Activated T-cell treated with anti-CD3 and anti-CD28 coated beads, Interleukin-2, amount 50 U/mL, for 48 hours (primary cell): ENCODE data around the gene GRB2.
A peak's percentile ranks its signal among the peaks of the same experiment; 100 is the strongest.
"Not testable (repeated sequence)": the region's sequence is repeated elsewhere in the genome, so short reads cannot be mapped to it uniquely, and the experiment has no call there.

Experiments used
- DNase-seq, 2 experiments: peaks; one replicate each; pipeline ENCODE4 v3.0.0-alpha.2; 2020

The GRB2 gene

GRCh38 chr17:75349589-75349988 is 55.9 kb downstream of the GRB2 start:
- DNase-seq = no peak

DNA sequence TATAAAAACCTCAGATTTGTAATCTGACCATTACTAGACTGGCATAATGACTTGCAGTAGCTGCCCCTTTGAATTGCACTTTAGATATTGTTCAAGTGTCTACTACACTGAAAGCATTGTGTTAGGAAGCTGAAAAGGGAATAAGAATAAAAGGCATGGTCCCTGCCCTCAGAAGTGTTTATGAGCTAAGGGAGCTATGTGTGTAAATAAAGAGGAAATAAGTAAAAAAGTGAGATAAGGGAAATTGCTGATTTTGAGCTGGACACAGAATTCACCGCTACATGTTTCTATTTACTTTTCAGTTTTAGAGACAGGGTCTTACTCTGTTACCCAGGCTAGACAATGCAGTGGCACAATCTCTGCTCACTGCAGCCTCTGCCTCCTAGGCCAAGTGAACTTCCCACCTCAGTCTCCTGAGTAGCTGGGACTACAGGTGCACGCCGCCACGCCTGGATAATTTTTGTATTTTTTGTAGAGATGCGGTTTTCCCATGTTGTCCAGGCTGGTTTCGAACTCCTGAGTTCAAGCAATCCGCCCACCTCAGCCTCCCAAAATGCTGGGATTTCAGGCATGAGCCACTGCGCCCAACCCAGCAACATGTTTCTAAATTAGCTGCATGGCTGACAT is 57.0 kb downstream of the GRB2 start:
- DNase-seq = no peak

DNA sequence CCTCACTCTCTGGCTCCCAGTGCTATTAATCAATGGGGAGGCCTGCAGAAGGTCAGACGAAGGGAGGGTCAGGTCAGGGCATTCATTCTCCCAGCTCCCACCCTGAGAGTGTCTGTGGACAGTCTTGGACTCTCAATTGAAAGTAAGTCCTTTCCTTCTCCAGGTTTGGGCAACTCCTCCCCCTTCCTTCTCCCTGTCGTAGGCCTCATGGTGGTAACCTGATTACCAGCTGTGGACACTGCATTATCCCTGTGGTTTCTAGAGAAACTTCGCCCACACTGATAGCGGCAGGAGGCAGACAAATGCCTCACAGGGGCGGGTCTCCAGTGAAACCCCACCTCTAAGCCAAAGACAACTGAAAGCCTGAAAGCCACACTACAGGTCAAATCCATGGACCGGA is 58.6 kb downstream of the GRB2 start:
- DNase-seq = peak; percentile 56 to 64

DNA sequence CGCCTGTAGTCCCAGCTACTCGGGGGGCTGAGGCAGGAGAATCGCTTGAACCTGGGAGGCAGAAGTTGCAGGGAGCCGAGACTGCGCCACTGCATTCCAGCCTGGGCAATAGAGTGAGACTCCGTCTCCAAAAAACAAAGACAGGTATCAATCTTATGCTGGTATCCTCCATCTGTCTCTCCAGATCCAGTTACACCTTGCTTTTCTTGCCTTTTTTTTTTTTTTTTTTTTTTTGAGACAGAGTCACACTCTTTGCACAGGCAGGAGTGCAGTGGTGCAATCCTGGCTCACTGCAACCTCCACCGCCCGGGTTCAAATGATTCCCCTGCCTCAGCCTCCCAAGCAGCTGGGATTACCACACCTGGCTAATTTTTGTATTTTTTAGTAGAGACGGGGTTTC is 59.1 kb downstream of the GRB2 start:
- not testable (repeated sequence) for DNase-seq

DNA sequence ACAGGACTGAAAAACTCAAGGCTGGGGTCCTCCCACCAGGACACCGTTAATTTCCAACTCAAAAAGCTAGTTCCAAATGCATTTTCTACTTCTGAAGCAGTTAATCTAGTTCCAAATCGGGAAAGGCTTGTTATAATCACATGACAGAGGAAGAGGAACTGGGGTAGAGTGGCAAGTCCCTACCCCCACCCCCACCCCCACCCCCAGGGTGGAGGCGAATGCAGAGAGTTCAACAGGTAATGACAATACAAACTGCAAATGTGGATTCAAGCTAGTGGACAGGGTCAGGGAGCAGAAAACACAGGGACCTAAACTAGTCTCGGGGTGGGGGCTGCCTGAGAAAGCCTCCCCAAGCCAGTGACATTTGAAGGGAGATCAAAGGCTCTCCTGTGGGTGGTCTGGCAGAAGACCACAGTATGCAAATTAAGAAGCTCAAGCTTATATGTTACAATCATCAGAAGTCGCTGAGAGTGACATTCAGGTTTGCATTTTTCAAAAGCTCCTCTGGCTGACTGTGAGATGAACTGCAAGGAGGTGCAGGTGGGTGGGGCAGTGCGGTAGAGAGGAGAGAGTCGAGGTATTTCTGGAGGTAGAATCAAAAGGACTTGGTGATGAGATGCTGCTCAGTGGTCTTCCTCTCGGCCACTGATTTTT is 59.8 kb downstream of the GRB2 start:
- peak; percentile 49 to 63 for DNase-seq

- DNase-seq = peak in 1 of 2 experiments; percentile 57
These were observed 60.8 kb downstream of the GRB2 start for GRCh38 chr17:75344666-75345065.

DNA sequence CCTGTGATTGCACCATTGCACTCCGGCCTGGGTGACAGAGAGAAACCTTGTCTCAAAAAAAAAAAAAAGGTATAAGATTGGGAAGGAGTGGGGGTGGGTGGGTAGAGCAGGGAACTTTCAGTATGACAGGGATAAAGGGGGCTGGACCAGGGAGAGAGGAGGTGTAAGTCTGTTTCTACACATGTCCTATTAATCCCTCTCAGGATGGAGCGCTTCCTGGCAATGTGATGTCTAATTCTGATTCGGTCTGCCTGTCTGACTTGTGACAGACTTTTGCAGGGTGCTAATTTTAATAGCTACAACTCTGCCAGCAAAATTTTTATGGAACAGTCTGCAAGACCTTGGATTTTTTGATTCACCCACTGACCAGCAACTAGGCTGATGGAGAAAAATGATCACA is 62.5 kb downstream of the GRB2 start:
- DNase-seq = no peak

GRCh38 chr17:75341784-75342486 is 63.5 kb downstream of the GRB2 start:
- DNase-seq = no peak

DNA sequence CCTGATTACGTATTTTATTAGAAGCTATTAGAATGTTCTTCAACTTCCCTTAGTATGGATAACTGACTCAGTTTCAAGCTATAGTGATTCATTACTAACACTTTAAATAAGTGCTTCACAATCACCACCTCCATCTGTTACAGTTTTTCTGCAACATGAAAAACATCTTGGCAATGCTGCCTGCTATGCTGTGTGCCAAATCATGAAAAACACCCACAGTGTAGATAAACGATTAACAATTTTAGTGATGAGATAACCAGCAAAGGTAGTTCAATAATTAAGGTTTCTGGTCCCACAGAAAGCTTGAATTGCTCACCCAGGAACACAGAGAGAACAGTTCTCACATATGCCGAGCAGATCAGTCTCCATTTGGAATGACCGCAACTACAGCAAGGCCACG is 64.8 kb downstream of the GRB2 start:
- DNase-seq = no peak

GRCh38 chr17:75339971-75340370 is 65.5 kb downstream of the GRB2 start:
- DNase-seq = no peak

- no peak for DNase-seq
These were observed 67.1 kb downstream of the GRB2 start for GRCh38 chr17:75338335-75338734.

DNA sequence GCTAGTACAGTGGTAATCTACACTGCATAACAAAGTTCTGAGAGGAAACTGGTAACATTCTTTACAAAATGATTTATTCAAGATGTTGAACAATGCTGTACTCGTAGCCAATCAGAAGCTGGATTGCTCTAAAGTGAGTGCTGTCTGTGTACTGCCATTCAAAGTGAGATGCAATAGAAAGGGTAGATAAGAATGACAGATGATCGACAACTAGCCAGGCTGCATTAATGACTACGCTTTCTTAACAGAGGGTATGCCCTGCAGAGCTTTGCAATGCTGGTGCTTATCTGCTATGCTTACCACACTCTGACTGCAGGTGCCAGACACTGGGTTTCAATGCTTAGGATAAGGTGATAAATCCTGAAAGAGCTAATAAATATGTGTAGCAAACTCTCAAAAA is 70.2 kb downstream of the GRB2 start:
- DNase-seq = no peak

DNA sequence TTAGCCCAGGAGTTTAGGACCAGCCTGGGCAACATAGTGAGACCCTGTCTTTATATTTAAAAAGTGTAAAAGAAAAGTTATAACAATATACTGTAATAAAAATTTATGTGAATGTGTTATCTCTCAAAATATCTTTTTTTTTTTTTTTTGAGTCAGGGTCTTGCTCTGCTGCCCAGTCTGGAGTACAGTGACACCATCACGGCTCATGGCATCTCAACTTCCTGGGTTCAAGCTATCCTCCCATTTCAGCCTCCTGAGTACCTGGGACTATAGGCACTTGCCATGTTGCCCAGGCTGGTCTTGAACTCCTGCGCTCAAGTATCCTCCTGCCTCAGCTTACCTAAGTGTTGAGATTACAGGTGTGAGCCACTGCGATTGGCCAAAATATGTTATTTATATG is 70.8 kb downstream of the GRB2 start:
- no peak for DNase-seq

DNA sequence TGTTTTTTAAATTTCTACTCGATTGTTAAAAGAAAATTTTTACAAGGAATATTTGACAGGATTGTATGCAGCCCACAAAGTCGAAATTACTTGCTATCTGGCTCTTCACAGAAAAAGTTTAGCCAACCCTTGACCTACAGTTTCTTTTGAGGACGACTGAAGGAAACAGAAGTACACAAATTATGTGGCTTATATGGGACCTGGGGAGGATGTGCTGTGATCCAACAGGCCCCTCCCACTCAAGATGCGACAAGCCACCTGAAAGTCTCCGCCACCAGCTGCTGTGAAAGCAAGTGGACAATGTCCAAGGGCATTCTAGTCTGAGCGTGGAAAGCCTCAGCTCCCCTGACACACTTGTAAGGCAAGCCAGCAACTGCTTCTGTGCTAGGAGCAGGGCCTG is 73.8 kb downstream of the GRB2 start:
- no peak for DNase-seq

- no peak for DNase-seq
These were observed 77.7 kb downstream of the GRB2 start for GRCh38 chr17:75327757-75328156.

DNA sequence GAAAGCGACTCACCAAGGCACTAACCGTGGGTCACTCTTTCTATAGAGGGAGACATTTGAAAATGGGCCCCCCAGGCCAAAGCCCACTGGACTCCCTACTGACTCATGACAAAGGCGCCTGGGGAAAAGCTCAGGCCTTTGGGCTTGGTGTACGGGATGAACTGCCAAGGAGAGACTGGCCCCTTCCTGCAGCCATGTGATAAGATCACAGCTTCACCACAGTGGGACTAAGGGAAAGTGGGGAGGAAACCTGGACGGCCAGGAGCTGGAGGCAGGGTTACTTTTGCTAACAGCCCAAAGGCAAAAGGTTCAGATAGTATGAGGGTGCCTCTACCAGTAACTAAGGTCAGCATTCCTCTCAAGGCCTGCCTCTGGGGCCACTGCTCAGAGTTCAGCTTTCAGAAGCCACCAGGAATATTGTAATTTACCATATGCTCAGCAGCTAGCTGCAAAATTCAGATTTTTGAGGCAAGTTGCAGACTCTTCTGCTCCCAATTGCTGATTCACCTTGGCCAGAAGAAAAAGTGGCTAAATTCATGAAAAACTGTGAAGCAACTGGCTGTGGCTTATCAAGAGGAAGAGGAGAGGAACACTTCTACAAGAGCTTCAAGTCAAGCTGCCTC is 79.1 kb downstream of the GRB2 start:
- no peak for DNase-seq

- no peak for DNase-seq
These were observed 79.7 kb downstream of the GRB2 start for GRCh38 chr17:75325827-75326225.

GRCh38 chr17:75325348-75325747 is 80.1 kb downstream of the GRB2 start:
- DNase-seq = no peak

- no peak for DNase-seq
These were observed 84.0 kb downstream of the GRB2 start for GRCh38 chr17:75321506-75321905.

GRCh38 chr17:75319904-75320691 is 85.4 kb downstream of the GRB2 start:
- DNase-seq = no peak

DNA sequence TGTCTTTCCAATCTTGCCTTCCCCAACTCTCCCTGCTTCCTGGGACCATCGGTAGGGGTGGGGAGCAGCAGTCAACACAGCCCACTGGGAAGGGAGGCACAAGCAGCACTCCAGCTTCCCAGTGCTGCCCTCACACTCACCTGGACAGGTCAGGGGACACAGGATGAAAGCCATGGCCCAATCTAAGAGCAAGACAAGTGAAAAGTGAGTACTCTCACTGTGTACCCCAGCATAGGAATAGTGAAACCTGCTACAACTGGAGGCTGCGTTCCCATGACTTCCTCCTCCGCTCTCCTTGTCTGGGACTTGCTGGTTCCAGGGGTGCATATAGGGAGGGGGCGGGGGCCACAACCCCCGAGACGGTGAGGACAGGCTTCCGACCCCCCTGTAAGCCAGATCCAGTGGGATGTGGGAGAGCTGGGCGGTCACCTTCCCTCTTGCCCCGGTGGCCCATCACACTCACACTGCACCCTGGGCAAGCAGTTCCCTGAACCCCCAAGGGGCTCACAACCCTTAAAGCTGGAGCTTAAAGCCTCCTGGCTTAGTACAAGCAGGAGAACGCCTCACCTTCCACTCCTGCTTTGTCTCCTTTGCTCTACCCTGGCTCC is 86.8 kb downstream of the GRB2 start:
- DNase-seq = no peak

DNA sequence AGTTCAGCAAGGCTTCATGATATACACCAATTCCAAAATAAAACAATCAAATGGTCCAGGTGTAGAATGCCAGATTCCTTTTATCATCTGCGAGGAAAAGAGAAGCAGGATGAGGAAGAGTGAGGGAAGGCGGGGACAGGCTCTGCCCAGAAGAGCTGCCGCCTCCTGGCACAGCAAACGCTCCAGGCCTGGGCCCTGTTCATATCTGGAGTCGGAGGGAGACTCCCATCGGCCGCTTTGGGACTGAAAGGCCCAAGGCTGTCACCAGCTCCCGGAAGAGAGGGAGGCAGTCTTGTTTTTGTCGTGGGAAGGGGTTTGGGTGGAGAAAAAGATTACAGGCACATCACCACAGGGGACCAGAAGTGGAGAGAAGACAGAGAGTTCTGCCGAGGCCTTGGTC is 87.3 kb downstream of the GRB2 start:
- no peak for DNase-seq

DNA sequence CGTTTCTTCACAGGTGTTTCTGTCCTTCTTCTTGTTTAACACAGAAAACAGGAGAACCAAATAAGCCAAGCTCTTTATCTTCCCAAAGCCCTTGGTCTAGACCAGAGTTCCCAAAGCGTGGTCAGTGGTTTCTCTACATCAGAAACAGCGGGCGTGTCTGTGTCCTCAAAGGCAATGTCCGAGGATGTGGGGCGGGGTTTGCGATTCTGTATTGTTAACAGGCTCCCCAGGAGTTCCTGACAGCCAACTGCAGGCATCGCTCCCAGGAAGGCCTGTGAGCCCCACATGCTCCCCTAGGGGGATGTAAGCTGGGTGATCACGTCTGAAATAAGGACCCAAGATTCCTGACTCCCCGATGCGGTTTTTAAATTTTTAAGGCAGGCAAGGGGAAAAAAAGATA is 87.8 kb downstream of the GRB2 start:
- no peak for DNase-seq
